NCI-H524 (cell line): Measurements from ENCODE around the gene WDR43.

Source experiments
- DNase-seq, 2 experiments: peaks; one replicate each; lab custom pipeline; 2025; lab: John Stamatoyannopoulos, UW

Gene WDR43

DNA sequence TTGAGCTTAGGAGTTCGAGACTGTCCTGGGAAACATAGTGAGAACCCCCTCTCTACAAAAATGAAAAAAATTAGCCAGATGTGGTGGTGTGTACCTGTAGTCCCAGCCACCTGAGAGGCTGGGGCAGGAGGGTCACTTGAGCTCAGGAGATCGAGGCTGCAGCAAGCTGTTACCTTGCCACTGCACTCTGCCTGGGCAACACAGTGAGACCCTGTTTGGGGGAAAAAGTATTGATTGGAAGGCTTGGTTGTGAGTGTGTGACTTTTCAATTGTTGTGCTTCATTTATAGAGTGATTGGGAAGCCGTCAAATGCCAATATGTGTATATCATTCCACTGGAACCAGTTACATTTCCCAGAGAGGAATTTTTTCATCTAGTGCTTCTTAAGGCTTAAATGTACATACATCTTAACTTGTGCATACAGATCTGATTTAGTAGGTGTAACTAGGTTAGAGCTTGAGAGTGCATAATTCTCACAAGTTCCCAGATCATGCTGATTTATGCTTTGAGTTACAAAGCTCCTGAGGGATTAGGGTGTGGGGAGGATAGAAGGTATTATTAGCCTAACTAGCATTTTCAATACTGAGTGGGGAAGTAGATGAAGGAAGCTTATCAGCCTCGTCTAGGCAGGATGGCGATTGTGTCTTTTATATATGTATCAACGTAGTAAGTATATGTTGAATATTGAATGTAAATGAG, 15.3 kb downstream of the WDR43 start:
- no peak for DNase-seq

DNA sequence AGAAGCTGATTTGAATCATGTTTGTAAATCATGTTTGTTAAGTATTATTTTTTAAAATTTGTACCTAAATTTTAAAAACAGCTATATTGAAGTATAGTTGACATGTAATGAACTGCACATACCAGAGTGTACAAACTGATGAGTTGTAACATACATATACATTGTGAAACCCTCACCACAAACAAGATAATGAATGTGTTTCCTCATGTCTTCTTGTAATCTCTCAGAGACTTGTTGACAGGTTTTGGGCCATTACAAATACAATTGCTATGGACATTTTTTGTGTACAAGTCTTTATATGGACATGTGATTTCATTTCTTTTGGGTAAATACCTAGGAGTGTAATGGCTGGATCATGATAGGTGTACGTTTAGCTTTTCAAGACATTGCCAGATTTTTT, 21.5 kb downstream of the WDR43 start:
- DNase-seq: no peak

DNA sequence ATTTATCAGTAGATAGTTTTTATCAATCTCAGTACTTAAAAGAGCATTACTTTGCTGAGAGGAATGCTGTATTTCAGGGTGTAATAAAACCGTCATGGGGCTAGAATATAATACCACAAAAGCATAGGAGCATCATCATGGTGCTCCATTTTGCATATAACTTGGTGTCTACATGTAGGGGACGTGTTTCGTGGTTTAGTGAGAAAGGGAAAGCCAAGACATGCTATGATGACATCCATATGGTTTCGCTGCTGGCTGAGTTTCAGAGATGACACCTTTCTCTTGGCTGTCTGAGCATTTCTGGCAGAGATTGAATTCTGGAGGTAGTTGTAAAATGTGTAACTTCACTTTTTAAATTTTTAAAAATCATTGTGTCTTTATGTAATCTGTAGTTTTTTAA, 32.4 kb downstream of the WDR43 start:
- no peak for DNase-seq

DNA sequence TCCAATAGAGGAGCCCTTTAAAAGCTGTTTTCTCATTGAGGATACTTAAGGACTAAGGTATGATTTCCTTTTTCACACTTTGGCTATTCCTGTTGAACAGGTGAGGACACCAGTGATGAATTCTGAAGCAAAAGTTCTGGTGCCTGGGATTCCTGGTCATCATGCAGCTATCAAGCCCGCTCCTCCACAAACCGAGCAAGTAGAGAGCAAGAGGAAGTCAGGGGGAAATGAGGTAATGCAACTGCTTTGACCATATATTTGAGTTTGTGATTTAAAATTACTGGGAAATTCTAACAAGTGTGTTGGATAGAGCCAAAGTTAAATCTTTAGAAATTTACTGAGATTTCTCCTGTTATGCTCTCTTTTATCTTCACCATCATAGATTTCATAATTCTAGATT, 33.0 kb downstream of the WDR43 start:
- DNase-seq: no peak

DNA sequence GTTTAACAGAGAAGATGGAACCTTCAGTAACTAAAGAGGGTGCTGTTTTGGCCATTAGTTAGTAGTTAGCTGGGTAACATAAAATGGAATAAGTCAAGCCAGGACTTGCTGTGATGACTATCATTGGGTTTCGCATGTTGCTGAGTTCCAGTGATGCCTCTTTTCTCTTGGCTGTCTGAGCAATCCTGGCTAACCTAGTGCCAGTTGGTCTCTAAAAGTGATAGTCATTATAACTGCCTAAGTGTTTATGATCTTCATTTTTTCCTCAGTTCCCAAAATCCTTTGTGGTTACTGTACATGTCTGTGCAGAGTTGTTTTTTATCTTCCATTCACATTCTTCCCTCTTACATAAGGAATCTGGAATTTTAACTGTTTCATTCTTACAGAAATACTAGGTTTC, 33.4 kb downstream of the WDR43 start:
- no peak for DNase-seq

DNA sequence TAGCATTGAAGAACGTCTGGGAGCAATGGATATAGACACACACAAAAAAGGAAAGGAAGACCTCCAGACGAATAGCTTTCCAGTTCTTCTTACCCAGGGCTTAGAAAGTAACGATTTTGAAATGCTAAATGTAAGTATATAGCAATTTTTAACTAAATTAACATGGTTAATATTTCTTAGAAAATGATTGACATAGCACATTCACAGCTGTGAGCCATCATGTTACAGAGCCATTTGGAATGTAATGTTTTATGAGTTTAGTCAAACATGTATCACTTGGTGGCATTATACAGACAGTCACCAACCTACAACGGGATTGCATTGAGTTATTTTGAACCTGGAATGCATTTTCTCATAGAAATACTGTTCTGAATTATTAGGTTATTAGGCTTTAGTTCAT, 35.1 kb downstream of the WDR43 start:
- DNase-seq: no peak

DNA sequence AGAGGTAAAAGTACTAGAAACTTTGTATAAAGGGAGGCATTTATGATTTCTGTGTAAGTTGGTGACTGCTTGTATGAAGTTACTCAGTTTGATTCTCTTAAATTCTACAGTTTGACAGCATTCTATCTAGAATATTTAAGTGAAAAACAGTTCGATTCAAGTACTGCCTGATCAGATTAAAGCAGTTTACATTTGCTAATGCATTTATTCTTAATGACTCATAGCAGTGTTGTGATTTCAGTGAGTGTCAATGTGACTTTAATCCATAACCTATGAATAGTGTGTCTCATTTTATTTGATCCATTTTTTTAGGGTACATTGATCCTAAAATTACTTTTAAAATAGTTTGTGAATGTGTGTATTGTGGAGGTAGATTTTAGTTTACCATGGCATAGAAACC, 35.7 kb downstream of the WDR43 start:
- DNase-seq: no peak

DNA sequence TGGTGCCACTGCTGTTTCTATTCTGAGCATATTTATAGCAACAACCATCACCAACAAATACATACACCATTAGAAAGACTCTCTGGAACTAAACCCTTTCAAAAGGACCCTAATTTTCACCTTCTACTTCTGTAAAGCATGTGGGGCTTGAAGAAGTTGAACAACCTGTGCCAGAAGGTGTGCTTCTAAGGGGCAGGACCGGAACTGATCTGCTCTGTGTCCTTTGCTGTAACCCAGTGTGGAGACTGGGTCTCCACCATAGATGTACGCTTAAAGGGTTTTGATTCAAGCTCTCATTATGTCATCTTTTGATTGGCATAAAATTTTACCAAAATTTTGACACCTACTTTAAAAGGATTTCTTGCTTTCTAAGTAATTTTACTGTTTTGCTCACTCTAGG, 40.3 kb downstream of the WDR43 start:
- DNase-seq: no peak

DNA sequence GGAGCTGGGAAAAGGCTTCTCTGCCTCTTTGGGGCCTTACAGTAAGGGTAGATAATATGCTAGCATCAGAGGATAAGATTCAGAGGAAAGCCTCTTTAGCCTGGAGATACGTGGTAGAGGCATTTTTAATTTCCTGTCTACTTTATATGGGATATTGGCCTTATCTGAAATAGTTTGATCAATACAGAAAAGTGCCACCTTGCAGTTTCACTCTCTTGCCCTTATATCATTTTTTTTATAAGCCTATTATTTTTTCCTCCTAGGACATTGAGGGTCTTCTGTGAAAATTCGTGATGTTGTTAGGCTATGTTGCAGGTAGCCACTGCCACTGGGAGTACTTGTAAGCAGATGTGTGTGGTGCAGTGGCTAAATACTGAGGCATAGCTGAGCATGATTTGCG, 46.5 kb downstream of the WDR43 start:
- no peak for DNase-seq

DNA sequence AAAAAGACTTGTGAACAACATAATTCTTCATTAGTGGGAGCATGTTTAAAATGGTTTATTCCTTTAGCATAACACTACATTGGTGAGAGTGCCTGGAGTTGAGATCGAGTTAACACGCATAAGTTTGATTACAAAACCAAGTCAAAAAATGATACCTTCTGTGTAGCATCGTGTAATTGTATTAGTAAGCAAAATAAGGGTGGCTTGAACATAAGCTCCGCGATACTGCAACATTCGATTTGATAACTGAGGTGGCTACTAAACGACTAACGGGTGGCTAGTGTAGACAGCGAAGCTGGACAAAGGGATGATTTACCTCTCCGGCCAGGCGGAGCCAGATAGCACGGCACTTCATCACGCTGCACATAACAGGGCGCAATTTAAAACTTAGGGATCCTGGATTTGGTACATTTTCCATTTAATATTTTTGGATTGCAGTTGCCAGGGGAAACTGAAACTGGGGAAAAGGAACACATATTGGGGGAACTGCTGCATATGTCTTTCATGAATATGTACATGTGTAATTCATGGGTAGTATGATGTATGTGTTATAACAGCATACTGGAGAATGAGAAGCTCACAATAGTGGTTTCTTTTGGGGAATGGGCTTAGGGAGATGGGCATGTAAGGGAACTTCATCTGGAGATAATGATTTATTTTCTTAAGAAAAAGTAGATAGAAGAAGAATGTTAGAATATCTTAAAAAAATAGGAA, 50.2 kb downstream of the WDR43 start:
- DNase-seq: no peak

DNA sequence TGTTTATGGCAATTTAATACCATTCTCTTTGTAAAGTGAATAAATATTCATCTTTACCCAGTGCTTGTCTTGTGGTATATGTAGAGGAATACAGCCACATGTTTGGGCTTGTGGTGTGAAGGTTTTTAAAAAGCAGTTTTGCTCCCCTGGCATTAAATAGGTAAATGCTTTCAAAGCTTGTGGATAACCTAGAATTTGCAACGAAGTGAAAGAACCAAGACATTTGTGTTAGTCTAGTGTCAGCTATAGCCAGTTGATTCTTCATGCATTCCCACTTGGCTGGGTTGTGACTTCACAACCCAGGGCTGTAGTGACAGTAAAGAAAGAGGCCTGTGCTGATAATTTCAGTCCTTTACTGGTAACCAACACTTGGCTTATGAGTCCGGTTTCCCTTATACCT, 53.7 kb downstream of the WDR43 start:
- no peak for DNase-seq

DNA sequence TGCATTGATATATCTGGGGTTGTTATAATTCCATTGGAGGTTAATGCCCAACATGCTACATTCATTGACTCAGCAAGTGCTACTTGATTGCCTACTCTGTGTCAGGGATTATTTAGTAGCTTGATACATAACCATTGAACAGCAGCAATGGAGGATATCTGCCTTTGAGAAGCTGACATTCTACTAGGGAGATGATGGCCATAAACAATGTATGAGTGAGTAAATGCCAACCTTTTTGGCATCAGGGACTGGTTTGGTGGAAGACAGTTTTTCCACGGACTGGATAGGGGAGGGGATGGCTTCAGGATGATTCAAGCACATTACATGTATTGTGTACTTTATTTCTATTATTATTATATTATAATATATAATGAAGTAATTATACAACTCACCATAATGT, 54.7 kb downstream of the WDR43 start:
- DNase-seq: no peak

DNA sequence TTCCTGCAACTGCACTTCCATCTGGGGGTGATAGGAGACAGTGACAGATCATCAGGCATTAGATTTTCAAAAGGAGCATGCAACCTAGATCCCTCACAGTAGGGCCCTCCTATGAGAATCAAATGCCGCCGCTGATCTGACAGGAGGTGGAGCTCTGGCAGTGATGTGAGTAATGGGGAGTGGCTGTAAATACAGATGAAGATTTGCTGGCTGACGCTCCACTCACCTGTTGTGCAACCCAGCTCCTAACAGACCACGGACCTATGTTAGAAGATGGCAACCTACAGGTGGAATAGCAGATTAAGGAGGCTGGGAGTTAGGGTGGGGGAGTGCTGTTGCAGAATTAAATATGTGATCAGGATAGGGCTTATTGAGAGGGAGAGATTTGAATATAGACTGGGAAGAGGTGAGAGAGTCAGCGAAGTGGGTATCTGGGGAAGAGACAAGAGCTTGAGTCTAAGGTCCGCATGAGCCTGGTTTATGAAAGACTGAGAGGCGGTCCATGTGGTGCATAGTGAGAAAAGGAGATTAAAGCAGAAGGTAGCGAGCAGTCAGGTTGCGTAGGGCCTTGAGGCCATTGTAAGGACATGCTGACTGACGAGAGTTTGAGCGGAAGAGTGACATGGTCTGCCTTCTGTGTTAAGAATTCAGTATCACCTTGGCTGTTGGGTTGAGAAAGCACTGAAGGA, 55.3 kb downstream of the WDR43 start:
- DNase-seq: peak in 1 of 2 experiments; percentile 18

DNA sequence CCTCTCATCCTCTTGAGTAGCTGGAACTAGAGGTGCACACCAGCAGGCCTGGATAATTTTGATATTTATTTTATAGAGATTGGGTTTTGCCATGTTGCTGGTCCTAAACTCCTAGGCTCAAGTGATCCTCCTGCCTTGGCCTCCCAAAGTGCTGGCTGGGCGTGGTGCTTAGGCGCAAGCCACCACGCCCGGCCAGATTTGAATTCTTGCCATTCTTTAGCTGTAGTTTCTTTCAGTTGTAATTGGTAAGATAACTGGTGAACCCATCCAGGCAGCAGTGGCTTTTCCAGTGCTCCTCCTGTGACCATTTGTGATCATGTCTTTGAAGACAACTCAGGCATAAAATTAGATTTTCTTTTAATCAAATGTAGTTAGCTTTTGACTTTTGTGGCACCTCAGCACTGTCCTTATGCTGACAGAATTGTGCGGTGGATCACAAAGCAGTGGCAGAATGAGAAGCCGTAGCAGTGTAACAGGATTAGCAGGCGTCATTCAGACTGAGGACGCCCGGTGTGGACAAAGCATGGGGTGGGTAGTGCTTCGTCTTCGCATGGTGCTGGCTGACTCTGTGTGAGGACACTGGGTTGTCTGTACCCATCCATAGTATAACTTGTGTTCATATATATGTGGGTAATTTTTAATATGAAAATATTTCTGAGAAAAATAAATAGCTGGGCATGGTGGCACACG, 56.6 kb downstream of the WDR43 start:
- DNase-seq: no peak

DNA sequence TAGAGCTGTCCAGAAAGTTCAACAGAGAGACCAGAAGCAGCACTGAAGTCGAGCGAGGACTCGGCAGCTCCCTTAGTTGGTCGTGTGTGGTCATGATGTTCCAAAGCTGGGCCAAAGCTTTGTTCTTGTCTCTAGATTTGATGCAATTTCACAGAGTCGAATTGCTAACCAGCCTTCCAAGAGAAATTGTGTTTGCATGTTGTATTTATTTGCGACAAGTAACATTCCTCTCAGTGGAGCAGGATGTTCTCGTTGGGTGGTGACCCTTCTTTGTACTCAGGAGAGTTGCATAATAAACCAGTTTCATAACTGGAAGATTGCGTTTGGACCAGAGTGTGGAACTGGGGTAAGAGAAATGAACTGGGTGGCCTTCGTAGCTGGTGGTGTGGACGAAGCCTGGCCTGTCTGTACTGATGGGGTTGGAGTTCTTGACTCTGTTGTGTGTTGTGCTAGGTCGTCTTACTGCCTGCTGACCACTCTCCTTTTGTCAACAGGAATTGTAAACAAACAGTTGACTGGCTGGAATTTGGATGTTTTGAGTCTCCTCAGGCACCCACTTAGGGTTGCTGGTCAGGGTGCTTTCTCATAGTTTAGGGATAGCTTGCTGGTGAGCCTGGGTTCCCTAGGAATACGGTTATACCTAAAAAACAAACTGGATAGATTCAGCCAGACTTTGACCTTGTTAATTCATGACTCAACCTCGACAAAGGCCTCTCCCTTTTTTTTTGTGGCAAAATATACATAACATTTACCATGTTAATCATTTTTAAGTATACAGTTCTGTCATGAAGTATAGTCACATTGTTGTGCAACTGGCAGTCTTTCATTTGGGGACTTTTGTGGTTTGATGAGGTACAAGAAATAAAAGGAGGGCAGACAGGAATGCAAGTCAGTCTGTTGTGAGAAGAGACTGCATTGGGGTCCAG, 57.7 kb downstream of the WDR43 start:
- no peak for DNase-seq

DNA sequence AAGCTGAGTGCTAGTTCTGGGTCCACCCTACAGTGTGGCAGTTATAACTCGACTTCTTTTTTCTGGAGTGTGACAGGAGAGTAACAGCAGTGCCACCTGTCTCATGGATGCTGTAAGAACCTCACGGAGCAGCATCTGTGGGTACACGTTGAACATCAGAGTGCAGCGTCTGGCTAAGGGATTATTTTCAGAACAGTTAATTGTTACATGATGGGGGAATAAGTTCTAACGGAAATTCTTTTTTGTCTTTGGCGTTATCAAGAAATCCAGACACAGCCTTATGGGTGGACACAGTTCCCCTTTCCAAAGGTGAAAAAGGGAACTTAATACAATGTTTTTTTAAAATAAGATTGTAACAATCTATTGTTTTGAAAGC, 58.4 kb downstream of the WDR43 start:
- DNase-seq: peak; percentile 53 to 86

DNA sequence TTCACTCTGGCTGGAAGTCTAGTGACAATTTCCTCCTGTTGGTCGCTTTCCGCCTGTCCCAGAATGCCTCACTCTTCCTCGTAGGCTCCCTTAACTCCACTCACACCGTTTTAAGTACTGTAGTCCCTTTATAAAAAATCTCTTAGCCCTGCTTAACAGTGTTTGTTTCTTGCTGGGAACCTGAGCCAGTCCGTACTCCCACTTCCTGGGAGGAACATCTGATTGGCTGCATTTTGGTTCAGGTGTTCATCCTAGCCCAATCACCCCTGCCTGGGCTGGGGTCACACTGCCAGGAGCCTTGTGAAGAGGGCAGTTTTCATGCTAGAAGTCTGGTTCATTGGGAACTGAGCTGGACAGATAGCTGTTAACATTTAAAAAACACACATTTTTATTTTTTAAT, 61.0 kb downstream of the WDR43 start:
- DNase-seq: no peak

DNA sequence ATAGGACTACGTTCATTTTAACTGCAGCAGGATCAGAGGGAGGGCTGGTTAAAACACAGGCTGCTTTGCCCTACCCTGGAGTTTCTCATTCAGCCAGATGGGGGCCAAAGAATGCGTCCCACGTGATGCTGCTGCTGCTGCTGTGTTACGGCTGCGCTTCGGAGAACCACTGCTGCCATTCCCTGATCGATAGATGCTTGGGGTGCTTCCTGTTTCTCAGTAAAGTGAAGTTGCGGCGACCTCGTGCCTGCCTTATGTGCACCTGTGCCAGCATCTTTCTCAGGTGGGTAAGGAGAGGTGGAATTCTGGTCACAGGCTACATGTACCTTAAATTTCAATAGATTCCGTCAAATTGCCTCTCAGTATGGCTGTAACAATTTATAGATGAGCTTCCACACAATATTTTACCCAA, 62.0 kb downstream of the WDR43 start:
- DNase-seq: peak; percentile 40 to 55

DNA sequence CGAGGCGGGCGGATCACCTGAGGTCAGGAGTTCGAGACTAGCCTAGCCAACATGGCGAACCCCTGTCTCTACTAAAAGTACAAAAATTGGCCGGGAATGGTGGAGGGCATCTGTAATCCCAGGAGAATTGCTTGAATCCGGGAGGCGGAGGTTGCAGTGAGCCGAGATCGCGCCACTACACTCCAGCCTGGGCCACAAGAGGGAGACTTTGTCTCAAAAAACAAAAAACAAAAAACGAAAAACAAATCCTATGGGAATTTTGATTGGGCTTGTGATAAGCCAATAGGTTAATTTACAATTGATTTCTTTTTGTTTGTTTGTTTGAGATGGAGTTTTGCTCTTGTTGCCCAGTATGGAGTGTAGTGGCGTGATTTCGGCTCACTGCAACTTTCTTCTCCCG, 62.4 kb downstream of the WDR43 start:
- DNase-seq: peak; percentile 14 to 61

DNA sequence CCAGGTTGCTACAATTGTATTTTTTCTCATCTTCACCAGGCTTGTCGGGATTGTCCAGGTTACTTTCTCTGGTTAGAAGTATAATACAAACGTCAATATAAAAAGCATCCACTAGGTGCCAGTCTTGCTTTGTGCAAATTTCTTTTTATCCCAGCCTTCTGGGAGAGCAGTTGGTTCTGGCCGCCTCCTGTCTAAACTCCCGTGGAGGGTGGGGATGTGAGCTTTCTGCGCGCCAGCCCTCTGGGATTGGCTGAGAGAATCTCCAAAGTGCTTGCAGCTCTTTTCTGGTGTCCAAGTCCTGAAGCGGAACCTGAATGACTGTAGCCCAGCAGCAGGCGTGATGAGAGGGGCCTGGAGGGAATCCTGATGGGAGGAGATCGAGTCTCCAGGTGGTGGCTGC, 64.2 kb downstream of the WDR43 start:
- DNase-seq: peak; percentile 90 to 97

DNA sequence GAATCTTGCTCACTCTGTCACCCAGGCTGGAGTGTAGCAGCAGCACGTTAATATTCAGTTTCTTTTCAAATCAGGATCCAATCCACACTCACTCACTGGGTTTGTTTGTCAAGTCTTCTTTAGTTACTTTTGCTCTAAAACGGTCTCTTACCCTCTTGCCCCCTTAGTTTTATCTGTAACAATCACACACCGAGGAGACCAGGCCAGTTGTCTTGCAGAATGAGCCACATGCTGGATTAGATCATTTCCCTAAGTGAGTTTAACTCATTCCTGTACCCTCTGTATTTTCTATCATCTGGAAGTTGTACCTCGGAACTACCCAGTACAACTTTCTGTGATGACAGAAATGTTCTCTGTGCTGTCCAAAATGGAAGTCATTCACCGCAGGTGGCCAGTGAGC, 65.9 kb downstream of the WDR43 start:
- DNase-seq: no peak

DNA sequence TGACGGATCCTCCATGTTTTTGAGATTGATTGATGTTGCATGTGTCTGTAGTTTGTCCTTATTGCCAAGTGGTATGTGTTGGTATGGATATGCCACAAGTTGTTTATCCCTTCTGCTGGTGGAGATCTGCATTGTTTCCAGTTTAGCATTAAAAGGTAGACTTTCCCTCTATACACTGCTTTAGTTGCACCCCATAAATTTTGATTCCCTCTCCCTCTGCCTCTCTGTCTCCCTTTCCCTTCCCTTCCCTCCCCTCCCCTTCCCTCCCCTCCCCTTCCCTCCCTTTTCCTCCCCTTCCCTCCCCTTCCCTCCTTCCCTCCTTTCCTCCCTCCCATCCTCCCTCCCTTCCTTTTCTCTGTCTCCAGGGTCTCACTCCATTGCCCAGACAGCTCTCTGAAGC, 68.0 kb downstream of the WDR43 start:
- DNase-seq: no peak
